Adrenal gland (tissue), 5 donors: ENCODE data around the gene CAMSAP1.

ENCODE experiments used
- POLR2A ChIP-seq, 2 donors: fragments of 450-650 bp; IDR thresholded peaks; one replicate each; pipeline ENCODE4 v1.6.1; 2017; ENCODE audit warnings: antibody characterized with exemption in 2 of 2, mild to moderate bottlenecking in 2 of 2, moderate library complexity in 1 of 2
- TF ChIP-seq, protein P1 (sequence below), 6 experiments: fragments of 450-650 bp in 4 of 6; fragments of 200-600 bp in 2 of 6; sonication (generic) in 1 of 6; IDR thresholded peaks; 1 replicate in 5 of 6; 2 replicates in 1 of 6; pipeline versions ENCODE4 v1.5.1 to v1.8.0; 2016 to 2021; ENCODE audit warnings: antibody characterized with exemption in 6 of 6, mild to moderate bottlenecking in 2 of 6, moderate library complexity in 1 of 6
- donor health status: DM: no; HTN: no; CAD: no.

DNA sequence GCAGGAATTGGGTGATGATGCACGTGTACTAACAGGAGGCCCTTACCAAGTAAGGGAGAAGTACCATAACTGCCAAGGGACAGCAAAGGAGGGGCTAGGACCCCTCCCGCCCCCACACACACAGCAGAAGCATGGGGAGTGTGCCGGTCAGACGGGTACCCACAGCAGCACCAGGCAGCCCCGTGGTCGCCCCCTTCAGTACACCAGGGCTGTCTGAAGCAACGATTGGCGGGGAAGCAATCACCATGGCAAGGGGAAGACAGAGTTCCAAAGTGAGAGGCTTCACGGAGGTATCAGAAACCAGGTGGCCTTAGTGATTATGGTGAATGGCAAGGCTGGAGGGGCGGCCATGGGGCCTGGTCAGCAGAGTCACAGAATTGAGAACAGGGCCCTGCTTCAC lies 72.2 kb downstream of the CAMSAP1 start:
- TF ChIP-seq POLR2A (IDR thresholded peaks at IDR 0.05), result no peak
- TF ChIP-seq, protein P1, sequence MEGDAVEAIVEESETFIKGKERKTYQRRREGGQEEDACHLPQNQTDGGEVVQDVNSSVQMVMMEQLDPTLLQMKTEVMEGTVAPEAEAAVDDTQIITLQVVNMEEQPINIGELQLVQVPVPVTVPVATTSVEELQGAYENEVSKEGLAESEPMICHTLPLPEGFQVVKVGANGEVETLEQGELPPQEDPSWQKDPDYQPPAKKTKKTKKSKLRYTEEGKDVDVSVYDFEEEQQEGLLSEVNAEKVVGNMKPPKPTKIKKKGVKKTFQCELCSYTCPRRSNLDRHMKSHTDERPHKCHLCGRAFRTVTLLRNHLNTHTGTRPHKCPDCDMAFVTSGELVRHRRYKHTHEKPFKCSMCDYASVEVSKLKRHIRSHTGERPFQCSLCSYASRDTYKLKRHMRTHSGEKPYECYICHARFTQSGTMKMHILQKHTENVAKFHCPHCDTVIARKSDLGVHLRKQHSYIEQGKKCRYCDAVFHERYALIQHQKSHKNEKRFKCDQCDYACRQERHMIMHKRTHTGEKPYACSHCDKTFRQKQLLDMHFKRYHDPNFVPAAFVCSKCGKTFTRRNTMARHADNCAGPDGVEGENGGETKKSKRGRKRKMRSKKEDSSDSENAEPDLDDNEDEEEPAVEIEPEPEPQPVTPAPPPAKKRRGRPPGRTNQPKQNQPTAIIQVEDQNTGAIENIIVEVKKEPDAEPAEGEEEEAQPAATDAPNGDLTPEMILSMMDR (IDR thresholded peaks at IDR 0.05), result no peak
